ENCODE data around the gene PRKACB. TPM values are rescaled to one million over a fixed set of nuclear protein-coding genes. Genes with fewer than 3 reads are reported as not detected.

PRKACB gene
- total RNA-seq, 2 experiments from 2014 or later: 49.7 to 52.4 TPM

DNA sequence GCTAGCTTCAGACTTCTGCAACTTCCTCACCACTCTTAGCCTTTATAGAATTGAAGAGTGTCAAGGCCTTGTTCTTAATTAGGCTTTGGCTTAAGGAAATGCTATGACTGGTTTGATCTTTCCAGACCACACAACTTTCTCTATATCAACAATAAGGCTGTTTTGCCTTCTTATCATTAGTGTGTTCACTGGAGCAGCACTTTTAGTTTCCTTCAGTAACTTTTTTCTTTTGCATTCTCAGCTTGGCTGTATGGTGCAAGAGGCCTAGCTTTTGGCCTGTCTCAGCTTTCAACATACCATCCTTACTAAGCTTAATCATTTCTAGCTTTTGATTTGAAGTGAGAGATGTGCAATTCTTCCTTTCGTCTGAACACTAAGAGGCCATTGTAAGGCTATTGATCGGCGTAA, 8.6 kb downstream of the PRKACB start:
- H3K9me3 ChIP-seq (ENCODE audit: control insufficient read depth in 1 of 2, insufficient read depth in 1 of 2, low read length in 2 of 2): no peaks in the 10 kb centered on the region
- no peak for DNase-seq
- Mint-ChIP-seq H3K9me3 (peaks cover 2% of the 10 kb centered on the region), H3K4me1 (ENCODE audit: low read depth) (peaks cover 91% of the 10 kb centered on the region), H3K36me3 (ENCODE audit: low read depth) (peaks cover 77% of the 10 kb centered on the region), H3K27me3 (no peaks in the 10 kb centered on the region), H3K4me3 (peak overlapping the region; percentile 40), H3K27ac (peak overlapping the region; percentile 52)
- TF ChIP-seq, protein P1, sequence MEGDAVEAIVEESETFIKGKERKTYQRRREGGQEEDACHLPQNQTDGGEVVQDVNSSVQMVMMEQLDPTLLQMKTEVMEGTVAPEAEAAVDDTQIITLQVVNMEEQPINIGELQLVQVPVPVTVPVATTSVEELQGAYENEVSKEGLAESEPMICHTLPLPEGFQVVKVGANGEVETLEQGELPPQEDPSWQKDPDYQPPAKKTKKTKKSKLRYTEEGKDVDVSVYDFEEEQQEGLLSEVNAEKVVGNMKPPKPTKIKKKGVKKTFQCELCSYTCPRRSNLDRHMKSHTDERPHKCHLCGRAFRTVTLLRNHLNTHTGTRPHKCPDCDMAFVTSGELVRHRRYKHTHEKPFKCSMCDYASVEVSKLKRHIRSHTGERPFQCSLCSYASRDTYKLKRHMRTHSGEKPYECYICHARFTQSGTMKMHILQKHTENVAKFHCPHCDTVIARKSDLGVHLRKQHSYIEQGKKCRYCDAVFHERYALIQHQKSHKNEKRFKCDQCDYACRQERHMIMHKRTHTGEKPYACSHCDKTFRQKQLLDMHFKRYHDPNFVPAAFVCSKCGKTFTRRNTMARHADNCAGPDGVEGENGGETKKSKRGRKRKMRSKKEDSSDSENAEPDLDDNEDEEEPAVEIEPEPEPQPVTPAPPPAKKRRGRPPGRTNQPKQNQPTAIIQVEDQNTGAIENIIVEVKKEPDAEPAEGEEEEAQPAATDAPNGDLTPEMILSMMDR (IDR thresholded peaks at IDR 0.05): no peak
- H3K4me1 ChIP-seq (ENCODE audit: insufficient read depth, low read length): peaks cover 38% of the 10 kb centered on the region
- peaks cover 16% of the 10 kb centered on the region for H3K36me3 ChIP-seq (ENCODE audit: insufficient read depth, low read length)
- intact Hi-C loops (cut with DNase I, micrococcal nuclease): loop anchor here in 1 of 2 experiments (5.0 kb wide), 2 partner anchors 40 to 145 kb away; no protein-coding TSS in a partner anchor
- no peak overlapping the region for H3K4me3 ChIP-seq (ENCODE audit: low read length)
- H3K27ac ChIP-seq (ENCODE audit: low read depth in 1 of 2, low read length in 2 of 2): no peak overlapping the region
- CTCF ChIA-PET: interaction anchor here (1.2 to 1.4 kb wide), 2 partner anchors 9 to 290 kb away, joined by 4 to 5 read pairs; no protein-coding TSS in a partner anchor
- peak; percentile 24 for ATAC-seq (ENCODE audit: poor library complexity)
- POLR2A ChIA-PET: interaction anchor here (1.2 to 4.6 kb wide), 3 partner anchors 8 to 44 kb away, joined by 3 to 29 read pairs (median 5); partner anchors contain the start of gene PRKACB
- no peaks in the 10 kb centered on the region for H3K27me3 ChIP-seq (ENCODE audit: control insufficient read depth in 1 of 2, insufficient read depth in 2 of 2, low read length in 2 of 2)

DNA sequence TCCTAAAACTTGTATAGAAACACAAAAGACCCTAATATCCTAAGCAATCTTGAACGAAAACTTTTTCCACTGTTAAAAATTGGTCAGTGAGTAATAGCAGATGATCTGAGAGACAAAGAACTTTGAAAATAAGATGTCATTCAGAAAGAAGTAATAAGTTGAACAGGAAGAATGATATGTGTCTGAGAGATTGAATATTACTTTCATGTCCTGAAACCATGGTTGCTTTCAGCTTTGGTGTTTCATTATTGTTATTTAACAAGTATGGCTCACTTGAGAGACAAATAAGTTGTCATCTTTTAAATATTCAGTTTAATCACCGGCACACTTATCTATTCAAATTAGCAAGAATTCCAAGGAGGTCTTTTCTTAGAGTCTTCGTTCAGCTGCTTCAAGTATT, 11.4 kb downstream of the PRKACB start:
- Mint-ChIP-seq H3K27ac (peak overlapping the region; percentile 72), H3K9me3 (peaks cover 2% of the 10 kb centered on the region), H3K4me1 (ENCODE audit: low read depth) (peaks cover 98% of the 10 kb centered on the region), H3K4me3 (peak overlapping the region; percentile 45), H3K36me3 (ENCODE audit: low read depth) (peaks cover 83% of the 10 kb centered on the region), H3K27me3 (no peaks in the 10 kb centered on the region)
- POLR2A ChIA-PET: interaction anchor here (4.6 kb wide), 1 partner anchor 11 kb away, joined by 29 read pairs; the partner anchor contains the start of gene PRKACB
- ATAC-seq (ENCODE audit: poor library complexity) (no peak), DNase-seq (no peak)
- TF ChIP-seq, protein P1 (IDR thresholded peaks at IDR 0.05): no peak
- Histone ChIP-seq H3K27me3 (ENCODE audit: control insufficient read depth in 1 of 2, insufficient read depth in 2 of 2, low read length in 2 of 2) (no peaks in the 10 kb centered on the region), H3K4me1 (ENCODE audit: insufficient read depth, low read length) (peaks cover 28% of the 10 kb centered on the region), H3K27ac (ENCODE audit: low read depth in 1 of 2, low read length in 2 of 2) (no peak overlapping the region), H3K4me3 (ENCODE audit: low read length) (no peak overlapping the region), H3K9me3 (ENCODE audit: control insufficient read depth in 1 of 2, insufficient read depth in 1 of 2, low read length in 2 of 2) (peaks cover 0 to 4% of the 10 kb centered on the region in 2 experiments), H3K36me3 (ENCODE audit: insufficient read depth, low read length) (peaks cover 14% of the 10 kb centered on the region)
- intact Hi-C loops (cut with DNase I, micrococcal nuclease): no loop called here
- CTCF ChIA-PET: interaction anchor here (1.2 to 1.7 kb wide), 2 partner anchors 10 kb away, joined by 3 to 4 read pairs; no protein-coding TSS in a partner anchor

DNA sequence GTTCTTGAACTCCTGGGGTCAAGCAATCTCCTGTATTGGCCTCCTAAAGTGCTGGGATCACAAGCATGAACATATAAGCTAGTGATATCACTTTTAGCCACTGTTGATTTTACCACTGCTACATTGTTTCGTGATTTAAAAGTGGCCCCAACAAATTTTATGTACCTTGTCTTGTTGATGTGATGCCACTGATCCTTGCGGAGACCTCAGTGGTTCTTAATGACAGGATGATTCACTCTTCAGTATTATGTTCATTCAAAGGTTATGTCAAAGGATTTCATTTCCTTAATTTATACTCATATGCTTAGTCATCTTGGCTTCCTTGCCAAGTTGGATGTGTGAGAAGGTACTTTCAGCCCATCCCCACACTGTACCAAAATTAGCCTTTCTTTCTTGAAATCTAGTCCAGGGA, 12.1 kb downstream of the PRKACB start:
- H3K4me3 Mint-ChIP-seq: peak overlapping the region; percentile 45
- POLR2A ChIA-PET: interaction anchor here (4.6 kb wide), 1 partner anchor 12 kb away, joined by 29 read pairs; the partner anchor contains the start of gene PRKACB

More for the DNA sequence above, 12.1 kb downstream of the PRKACB start:
- TF ChIP-seq, protein P1 (IDR thresholded peaks at IDR 0.05): no peak
- H3K27ac Mint-ChIP-seq: peak overlapping the region; percentile 72
- Histone ChIP-seq H3K4me3 (ENCODE audit: low read length) (no peak overlapping the region), H3K27me3 (ENCODE audit: control insufficient read depth in 1 of 2, insufficient read depth in 2 of 2, low read length in 2 of 2) (no peaks in the 10 kb centered on the region), H3K9me3 (ENCODE audit: control insufficient read depth in 1 of 2, insufficient read depth in 1 of 2, low read length in 2 of 2) (peaks cover 0 to 4% of the 10 kb centered on the region in 2 experiments), H3K27ac (ENCODE audit: low read depth in 1 of 2, low read length in 2 of 2) (no peak overlapping the region), H3K36me3 (ENCODE audit: insufficient read depth, low read length) (peaks cover 12% of the 10 kb centered on the region), H3K4me1 (ENCODE audit: insufficient read depth, low read length) (peaks cover 26% of the 10 kb centered on the region)
- peaks cover 97% of the 10 kb centered on the region for H3K4me1 Mint-ChIP-seq (ENCODE audit: low read depth)
- peaks cover 2% of the 10 kb centered on the region for H3K9me3 Mint-ChIP-seq
- DNase-seq (peak in 3 of 14 experiments; percentile 20 to 35 (median 31)), ATAC-seq (ENCODE audit: poor library complexity) (peak; percentile 48)
- CTCF ChIA-PET: interaction anchor here (1.2 kb wide), 1 partner anchor 11 kb away, joined by 4 read pairs; no protein-coding TSS in a partner anchor
- H3K36me3 Mint-ChIP-seq (ENCODE audit: low read depth): peaks cover 79% of the 10 kb centered on the region
- intact Hi-C loops (cut with DNase I, micrococcal nuclease): no loop called here
- H3K27me3 Mint-ChIP-seq: no peaks in the 10 kb centered on the region

All from CD4-positive, alpha-beta T cell (primary cell).